ENCODE measurements around the gene HERPUD2. TPM values are rescaled to one million over a fixed set of nuclear protein-coding genes. Genes with fewer than 3 reads are reported as not detected.

HERPUD2 gene
- polyA plus RNA-seq, 1 of the 3 experiments (the other 2 are of a cell fraction) = 39.2 TPM

DNA sequence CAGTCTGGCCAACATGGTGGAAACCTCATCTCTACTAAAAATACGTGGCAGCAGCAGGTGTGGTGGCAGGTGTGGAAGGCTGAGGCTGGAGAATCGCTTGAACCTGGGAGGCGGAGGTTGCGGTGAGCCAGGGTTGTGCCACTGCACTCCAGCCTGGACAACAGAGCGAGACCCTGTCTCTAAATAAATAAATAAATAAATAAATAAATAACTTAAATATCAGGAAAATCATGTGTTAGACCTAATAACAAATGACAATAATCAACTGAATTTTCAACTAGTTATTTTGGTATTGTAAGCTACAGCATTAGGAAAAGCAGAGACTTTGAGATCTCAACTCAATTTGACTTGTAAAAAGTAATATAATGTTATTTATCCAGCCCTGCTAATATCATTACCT lies 9.2 kb downstream of the HERPUD2 start:
- peaks cover under 1 to 24% of the 10 kb centered on the region in 2 experiments for H3K36me3 ChIP-seq (replicated peaks in 1 of 2; ENCODE audit: control insufficient read depth in 1 of 2, insufficient read depth in 2 of 2, low read length in 1 of 2)
- H3K9me3 ChIP-seq = no peaks in the 10 kb centered on the region
- no peaks in the 10 kb centered on the region for H3K9me2 ChIP-seq
- no peak overlapping the region for H3K4me2 ChIP-seq
- no peak overlapping the region for H3K9ac ChIP-seq
- ChIA-PET POLR2A (no interaction called here), CTCF (interaction anchor here (1.0 kb wide), 1 partner anchor 24 kb away, joined by 4 read pairs; no protein-coding TSS in a partner anchor)
- no peak overlapping the region for H3K4me3 ChIP-seq (ENCODE audit: low read depth in 2 of 2, low read length in 1 of 2)
- peaks cover 97% of the 10 kb centered on the region for H3K79me2 ChIP-seq (ENCODE audit: insufficient read depth)
- WGBS (ENCODE audit: low lambda C conversion rate) = 99% methylated on average over 5 of the region's 5 CpGs
- no peaks in the 10 kb centered on the region for H3F3A ChIP-seq (replicated peaks; ENCODE audit: insufficient read depth)
- H2AFZ ChIP-seq (ENCODE audit: low read depth) = no peak overlapping the region
- TF ChIP-seq RCOR1 (IDR thresholded peaks at IDR 0.05; ENCODE audit: low read length) (no peak), SIN3A (IDR thresholded peaks at IDR 0.05; ENCODE audit: borderline replicate concordance, low read depth, low read length) (no peak), FOXJ3 (CRISPR knock-in tag; IDR thresholded peaks at IDR 0.05) (no peak)
- TF ChIP-seq, protein P1, sequence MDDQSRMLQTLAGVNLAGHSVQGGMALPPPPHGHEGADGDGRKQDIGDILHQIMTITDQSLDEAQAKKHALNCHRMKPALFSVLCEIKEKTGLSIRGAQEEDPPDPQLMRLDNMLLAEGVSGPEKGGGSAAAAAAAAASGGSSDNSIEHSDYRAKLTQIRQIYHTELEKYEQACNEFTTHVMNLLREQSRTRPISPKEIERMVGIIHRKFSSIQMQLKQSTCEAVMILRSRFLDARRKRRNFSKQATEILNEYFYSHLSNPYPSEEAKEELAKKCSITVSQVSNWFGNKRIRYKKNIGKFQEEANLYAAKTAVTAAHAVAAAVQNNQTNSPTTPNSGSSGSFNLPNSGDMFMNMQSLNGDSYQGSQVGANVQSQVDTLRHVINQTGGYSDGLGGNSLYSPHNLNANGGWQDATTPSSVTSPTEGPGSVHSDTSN (IDR thresholded peaks at IDR 0.05) = no peak
- no peak overlapping the region for H3K27ac ChIP-seq (ENCODE audit: low read depth in 2 of 2, low read length in 1 of 2)
- peaks cover 48% of the 10 kb centered on the region for H4K20me1 ChIP-seq (ENCODE audit: insufficient read depth)
- no peak for DNase-seq
- H3K4me1 ChIP-seq (ENCODE audit: control insufficient read depth in 1 of 2, insufficient read depth in 2 of 2, low read depth in 1 of 2, low read length in 1 of 2) = peaks cover 2 to 5% of the 10 kb centered on the region in 2 experiments; a peak in 2 of 4 replicates
- H3K27me3 ChIP-seq (ENCODE audit: insufficient read depth) = no peaks in the 10 kb centered on the region

DNA sequence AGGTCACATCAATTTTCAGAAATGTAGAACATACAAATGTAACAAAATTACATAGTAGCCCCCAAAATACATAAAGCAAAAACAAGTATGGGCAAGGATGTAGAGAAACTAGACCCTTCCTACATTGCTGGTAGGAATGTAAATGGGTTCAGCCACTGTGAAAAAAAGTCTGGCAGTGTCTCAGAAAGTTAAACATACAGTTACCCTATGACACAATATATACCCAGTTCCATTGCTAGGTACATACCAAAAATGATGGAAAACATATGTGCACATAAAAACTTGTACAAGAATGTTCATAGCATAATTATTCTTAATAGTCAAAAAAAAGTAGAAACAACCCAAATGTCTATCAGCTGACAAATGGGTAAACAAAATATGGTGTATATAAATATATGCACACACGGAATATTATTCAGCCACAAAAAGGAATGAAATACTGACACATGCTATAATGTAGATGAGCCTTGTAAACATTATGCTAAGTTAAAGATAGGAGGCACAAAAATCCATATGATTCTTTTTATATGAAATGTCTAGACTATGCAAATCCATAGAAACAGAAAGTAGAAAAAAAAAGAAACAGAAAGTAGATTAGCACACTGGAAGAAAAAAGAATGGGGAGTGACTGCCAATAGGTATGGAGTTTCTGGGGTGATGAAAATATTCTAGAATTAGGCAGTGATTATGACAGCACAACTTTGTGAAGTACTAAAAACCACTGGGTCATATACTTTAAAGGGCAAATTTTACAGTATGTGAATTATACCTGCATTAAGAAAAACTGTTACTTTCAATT lies 13.5 kb downstream of the HERPUD2 start:
- no peak for DNase-seq
- ChIA-PET POLR2A (no interaction called here), CTCF (no interaction called here)
- Histone ChIP-seq H3K9me3 (no peaks in the 10 kb centered on the region), H3K9me2 (no peaks in the 10 kb centered on the region), H3K79me2 (ENCODE audit: insufficient read depth) (peaks cover 100% of the 10 kb centered on the region), H3K4me1 (ENCODE audit: control insufficient read depth in 1 of 2, insufficient read depth in 2 of 2, low read depth in 1 of 2, low read length in 1 of 2) (no peaks in the 10 kb centered on the region), H3K4me3 (ENCODE audit: low read depth in 2 of 2, low read length in 1 of 2) (no peak overlapping the region), H3K9ac (no peak overlapping the region), H4K20me1 (ENCODE audit: insufficient read depth) (peaks cover 59% of the 10 kb centered on the region), H3K27me3 (ENCODE audit: insufficient read depth) (no peaks in the 10 kb centered on the region), H3K36me3 (replicated peaks in 1 of 2; ENCODE audit: control insufficient read depth in 1 of 2, insufficient read depth in 2 of 2, low read length in 1 of 2) (peaks cover 0 to 19% of the 10 kb centered on the region in 2 experiments), H3K27ac (ENCODE audit: low read depth in 2 of 2, low read length in 1 of 2) (no peak overlapping the region), H2AFZ (ENCODE audit: low read depth) (no peak overlapping the region), H3K4me2 (no peak overlapping the region), H3F3A (replicated peaks; ENCODE audit: insufficient read depth) (no peaks in the 10 kb centered on the region)
- 95% methylated on average over 1 of the region's 1 CpG for WGBS (ENCODE audit: low lambda C conversion rate)
- TF ChIP-seq JUND (IDR thresholded peaks at IDR 0.05) (peak; percentile 12; the same call in 1 of the 2 replicates), EZH2phosphoT487 (IDR thresholded peaks at IDR 0.05; ENCODE audit: borderline replicate concordance, low read depth) (no peak), GABPA (IDR thresholded peaks at IDR 0.05; ENCODE audit: low read depth) (no peak), TCF12 (IDR thresholded peaks at IDR 0.05) (peak; percentile 28; the same call in 1 of the 2 replicates)

DNA sequence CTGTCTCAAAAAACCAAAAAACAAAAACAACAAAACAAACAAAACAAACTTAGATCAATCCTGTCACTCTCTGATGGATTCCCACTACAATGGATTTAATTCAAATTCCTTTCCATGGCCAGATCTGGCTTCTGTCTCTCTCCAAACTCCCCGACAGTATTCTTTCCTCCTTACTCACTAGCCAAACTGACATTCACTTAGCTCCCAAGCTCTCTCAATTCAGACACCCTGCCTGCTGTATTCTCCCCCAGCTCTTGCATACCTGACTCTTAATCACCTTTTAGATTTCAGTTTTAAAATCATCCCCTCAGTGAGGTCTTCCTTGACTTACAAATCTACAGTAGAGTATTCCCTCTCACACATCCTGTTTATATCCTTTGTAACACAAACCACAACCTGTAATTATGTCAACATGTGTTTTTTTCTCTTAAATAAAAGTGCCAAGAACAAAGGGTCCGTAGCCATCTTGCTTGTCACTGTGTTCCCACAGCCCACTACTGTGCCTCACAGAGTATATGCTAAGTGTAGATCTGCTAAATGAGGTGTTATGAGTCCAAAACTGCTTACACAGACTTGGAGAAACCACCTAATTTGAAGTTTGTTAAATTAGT lies 14.4 kb downstream of the HERPUD2 start:
- 95% methylated on average over 2 of the region's 2 CpGs for WGBS (ENCODE audit: low lambda C conversion rate)
- Histone ChIP-seq H3K9ac (no peak overlapping the region), H3K4me2 (no peak overlapping the region), H4K20me1 (ENCODE audit: insufficient read depth) (peaks cover 68% of the 10 kb centered on the region), H3K9me3 (no peaks in the 10 kb centered on the region), H3K79me2 (ENCODE audit: insufficient read depth) (peaks cover 100% of the 10 kb centered on the region), H3K27me3 (ENCODE audit: insufficient read depth) (no peaks in the 10 kb centered on the region), H3K9me2 (no peaks in the 10 kb centered on the region), H3K4me3 (ENCODE audit: low read depth in 2 of 2, low read length in 1 of 2) (no peak overlapping the region), H3F3A (replicated peaks; ENCODE audit: insufficient read depth) (no peaks in the 10 kb centered on the region), H3K36me3 (replicated peaks in 1 of 2; ENCODE audit: control insufficient read depth in 1 of 2, insufficient read depth in 2 of 2, low read length in 1 of 2) (peaks cover 0 to 19% of the 10 kb centered on the region in 2 experiments), H3K4me1 (ENCODE audit: control insufficient read depth in 1 of 2, insufficient read depth in 2 of 2, low read depth in 1 of 2, low read length in 1 of 2) (no peaks in the 10 kb centered on the region), H3K27ac (ENCODE audit: low read depth in 2 of 2, low read length in 1 of 2) (no peak overlapping the region), H2AFZ (ENCODE audit: low read depth) (no peak overlapping the region)
- no peak for DNase-seq
- POLR2A ChIA-PET = no interaction called here
- CTCF ChIA-PET = interaction anchor here (0.6 to 1.0 kb wide), 3 partner anchors 11 to 56 kb away, joined by 3 to 4 read pairs (median 3); no protein-coding TSS in a partner anchor
- TF ChIP-seq GABPA (IDR thresholded peaks at IDR 0.05; ENCODE audit: low read depth) (no peak), FOXM1 (IDR thresholded peaks at IDR 0.05; ENCODE audit: low read depth) (no peak), MXI1 (IDR thresholded peaks at IDR 0.05; ENCODE audit: low read depth, low read length) (no peak), GATA2 (CRISPR knock-in tag; IDR thresholded peaks at IDR 0.05) (no peak), RAD21 (IDR thresholded peaks at IDR 0.05; ENCODE audit: low read length) (no peak), EP300 (IDR thresholded peaks at IDR 0.05; ENCODE audit: borderline replicate concordance in 1 of 2, low read depth in 1 of 2, low read length in 1 of 2) (no peak), RXRA (IDR thresholded peaks at IDR 0.05; ENCODE audit: borderline replicate concordance, low read depth) (no peak), POLR2AphosphoS5 (IDR thresholded peaks at IDR 0.05; ENCODE audit: low read depth, low read length) (no peak), JUND (IDR thresholded peaks at IDR 0.05) (no peak), MEF2A (IDR thresholded peaks at IDR 0.05; ENCODE audit: borderline replicate concordance, low read depth) (no peak)
- TF ChIP-seq, protein P2, sequence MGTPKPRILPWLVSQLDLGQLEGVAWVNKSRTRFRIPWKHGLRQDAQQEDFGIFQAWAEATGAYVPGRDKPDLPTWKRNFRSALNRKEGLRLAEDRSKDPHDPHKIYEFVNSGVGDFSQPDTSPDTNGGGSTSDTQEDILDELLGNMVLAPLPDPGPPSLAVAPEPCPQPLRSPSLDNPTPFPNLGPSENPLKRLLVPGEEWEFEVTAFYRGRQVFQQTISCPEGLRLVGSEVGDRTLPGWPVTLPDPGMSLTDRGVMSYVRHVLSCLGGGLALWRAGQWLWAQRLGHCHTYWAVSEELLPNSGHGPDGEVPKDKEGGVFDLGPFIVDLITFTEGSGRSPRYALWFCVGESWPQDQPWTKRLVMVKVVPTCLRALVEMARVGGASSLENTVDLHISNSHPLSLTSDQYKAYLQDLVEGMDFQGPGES (IDR thresholded peaks at IDR 0.05; ENCODE audit: low read depth, low read length) = no peak
